CD4-positive, alpha-beta T cell treated with Interleukin-4 for 1 hour (primary cell): ENCODE measurements around the gene PLS3.

Experiments
- DNase-seq, 2 donors: peaks; one replicate each; pipeline ENCODE4 v3.0.0-alpha.2; 2020 to 2022

The PLS3 gene

DNA sequence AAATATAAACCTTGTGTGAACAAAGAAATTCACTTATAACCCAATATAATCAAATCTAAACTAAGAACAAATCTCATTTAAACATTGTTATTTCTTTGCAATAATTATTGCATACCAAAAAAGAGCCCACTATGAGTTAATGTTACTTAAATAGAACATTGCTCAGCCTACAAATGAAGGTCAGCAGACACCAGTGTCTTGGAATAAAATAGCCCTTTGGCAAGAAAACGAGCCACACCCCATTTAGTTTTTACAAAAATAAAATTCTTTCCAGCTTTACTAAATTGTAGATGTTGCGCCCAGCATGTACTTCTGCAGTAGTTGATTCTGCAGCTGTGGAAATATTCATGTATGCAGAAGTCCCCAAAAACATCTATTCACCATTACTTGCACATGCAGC is 12.2 kb downstream of the PLS3 start:
- no peak for DNase-seq

GRCh38 chrX:115576676-115577075 is 15.7 kb downstream of the PLS3 start:
- no peak for DNase-seq

DNA sequence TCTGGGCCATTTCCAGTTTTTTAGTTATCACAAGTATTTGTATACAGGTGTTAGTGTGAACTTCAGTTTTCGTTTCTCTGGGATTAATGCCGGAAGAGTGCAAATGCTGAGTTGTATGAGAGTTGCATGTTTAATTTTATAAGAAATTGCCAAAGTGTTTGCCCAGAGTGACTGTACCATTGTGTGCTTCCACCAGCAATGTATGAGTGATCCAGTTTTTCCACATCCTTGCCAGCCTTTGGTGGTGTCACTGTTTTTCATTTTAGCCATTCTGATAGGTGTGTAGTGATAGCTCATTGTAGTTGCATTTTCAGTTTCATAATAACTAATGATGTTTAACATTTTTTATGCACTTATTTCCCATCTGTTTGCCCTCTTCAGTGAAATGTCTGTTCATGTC is 18.4 kb downstream of the PLS3 start:
- no peak for DNase-seq

GRCh38 chrX:115579786-115580294 is 18.9 kb downstream of the PLS3 start:
- no peak for DNase-seq

- DNase-seq: no peak
Observed at GRCh38 chrX:115581759-115582615, 21.0 kb downstream of the PLS3 start.

DNA sequence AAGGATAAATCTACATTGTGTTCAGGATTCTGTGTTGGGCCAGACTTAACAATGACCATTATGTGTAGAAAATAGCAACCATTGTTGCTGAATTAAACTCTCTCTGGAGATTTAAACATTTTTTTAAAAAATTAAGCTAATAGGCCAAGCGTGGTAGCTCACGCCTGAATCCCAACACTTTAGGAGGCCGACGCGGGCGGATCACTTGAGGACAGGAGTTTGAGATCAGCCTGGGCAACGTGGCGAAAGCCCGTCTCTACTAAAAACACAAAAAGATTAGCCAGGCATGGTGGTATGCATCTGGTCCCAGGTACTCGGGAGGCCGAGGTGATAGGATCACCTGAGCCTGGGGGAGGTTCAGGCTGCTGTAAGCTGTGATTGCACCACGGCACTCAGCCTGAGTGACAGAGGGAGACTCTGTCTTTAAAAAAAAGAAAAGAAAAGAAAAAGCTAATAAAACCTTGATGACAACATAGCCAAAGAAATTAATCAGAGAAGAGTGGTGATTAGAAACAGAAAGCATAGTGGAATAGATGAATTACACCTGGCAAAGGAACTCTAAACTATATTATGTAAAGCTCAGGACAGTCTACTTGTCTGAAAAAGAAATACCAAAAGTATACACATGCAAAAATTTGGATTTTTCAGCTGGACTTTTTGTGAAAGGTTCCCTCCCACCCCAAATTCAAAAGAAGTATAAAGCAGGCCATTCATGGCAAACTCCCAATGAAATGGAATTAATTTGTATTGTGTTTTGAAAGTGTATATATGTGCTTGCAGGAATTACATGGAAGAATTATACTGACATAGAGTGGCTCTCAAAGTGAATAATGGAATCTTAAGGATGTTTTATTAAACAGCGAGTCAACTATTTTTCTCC is 21.9 kb downstream of the PLS3 start:
- no peak for DNase-seq

GRCh38 chrX:115583496-115584004 is 22.6 kb downstream of the PLS3 start:
- DNase-seq: no peak

GRCh38 chrX:115584696-115585095 is 23.7 kb downstream of the PLS3 start:
- DNase-seq: no peak

- DNase-seq: no peak
Observed at GRCh38 chrX:115588179-115588578, 27.2 kb downstream of the PLS3 start.

DNA sequence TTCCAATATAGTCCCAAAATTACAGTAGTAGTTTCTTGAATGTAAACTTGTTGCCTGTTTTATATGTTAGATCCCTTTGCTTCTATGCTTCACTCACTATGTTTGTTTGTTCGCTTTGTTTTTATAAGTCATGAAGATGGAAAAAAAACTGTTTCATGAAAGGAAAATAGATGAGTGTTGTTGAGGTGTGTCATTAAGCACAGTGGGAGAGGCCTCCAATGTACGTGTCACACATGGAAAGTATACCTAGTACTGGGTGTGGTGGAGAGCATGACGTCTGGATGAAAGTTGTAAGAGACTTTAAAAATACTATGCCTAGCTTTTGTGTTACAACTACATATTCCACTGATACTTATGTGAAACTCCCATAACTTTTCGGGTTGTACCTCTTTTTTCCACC is 28.4 kb downstream of the PLS3 start:
- DNase-seq: no peak

GRCh38 chrX:115591420-115591819 is 30.4 kb downstream of the PLS3 start:
- DNase-seq: no peak

DNA sequence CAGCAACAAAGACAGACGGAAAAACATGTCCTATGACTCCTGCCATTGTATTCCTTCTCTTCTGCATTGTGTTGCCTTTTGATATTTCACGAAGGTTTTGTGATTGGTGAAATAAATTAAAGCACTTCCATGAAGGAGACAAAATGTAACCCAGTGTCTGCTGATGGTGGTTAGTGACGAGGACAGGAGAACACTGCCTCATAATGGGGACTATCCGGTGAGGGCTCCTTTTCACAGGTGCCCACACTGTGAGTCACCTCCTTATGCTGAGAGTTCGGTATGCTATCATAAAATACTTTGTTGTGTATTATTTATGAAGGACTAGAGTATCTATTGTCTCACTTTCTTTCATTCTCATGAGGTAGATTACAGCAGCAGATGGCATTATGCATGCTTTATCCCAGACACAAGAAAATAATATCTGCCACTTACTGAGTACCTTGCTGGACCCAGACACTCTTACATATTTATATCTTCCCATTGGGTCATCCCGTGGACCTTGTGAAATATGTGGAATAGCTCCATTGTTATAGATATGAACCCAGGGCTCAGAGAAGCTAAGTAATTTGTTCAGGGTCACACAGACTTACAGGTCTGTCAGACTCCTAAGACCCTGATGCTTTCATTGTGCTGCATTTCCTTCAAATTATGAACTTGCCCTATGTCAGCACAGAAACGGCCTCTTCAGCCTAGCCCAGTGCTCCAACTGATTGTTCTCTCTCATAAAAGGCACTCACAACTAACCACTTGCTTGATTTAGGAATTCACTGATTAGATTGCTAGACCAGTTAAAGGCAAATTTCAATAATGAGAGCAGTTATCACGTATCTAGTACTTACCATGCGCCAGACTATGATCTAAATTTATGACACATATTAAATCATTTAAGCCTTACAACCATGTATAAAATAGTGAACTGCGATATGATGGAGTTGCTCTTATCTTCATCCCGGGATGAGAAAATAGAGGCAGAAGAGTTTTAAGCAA is 31.2 kb downstream of the PLS3 start:
- no peak for DNase-seq

GRCh38 chrX:115592997-115593734 is 32.2 kb downstream of the PLS3 start:
- DNase-seq: no peak

DNA sequence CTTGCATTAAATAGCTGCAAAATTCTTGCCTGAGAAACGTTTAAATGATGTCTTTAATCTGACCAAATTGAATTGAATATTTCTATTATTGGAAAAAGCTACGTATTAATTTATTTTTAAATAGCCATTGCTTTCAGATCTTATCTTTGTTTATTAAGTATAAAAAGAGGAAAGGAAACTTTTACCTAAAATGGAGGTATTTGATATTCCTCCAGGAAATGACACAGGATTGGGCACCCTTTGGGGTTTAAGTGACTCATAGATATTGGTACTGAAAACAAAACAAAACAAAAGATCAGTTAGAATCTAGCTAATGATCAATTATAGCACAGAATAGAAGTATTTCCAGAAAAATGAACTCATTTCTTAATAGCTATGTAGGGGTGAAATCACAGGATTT is 34.1 kb downstream of the PLS3 start:
- no peak for DNase-seq

- DNase-seq: no peak
Observed at GRCh38 chrX:115598556-115598955, 37.6 kb downstream of the PLS3 start.

- DNase-seq: no peak
Observed at GRCh38 chrX:115602308-115602707, 41.3 kb downstream of the PLS3 start.

- DNase-seq: no peak
Observed at GRCh38 chrX:115602729-115603389, 41.9 kb downstream of the PLS3 start.

GRCh38 chrX:115603534-115604074 is 42.6 kb downstream of the PLS3 start:
- no peak for DNase-seq

DNA sequence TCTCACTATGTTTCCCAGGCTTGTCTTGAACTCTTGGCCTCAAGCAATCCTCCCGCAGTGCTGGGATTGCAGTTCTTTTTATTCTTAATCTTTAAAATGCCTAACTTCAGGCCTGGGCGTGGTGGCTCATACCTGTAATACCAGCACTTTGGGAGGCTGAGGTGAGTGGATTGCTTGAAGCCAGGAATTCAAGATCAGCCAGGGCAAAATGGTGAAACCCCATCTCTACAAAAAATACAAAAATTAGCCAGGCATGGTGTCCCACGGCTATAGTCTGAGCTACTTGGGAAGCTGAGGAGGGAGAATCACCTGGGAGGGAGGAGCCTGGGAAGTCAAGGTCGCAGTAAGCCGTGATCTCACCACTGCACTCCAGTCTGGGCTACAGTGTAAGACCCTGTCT is 45.9 kb downstream of the PLS3 start:
- no peak for DNase-seq

- no peak for DNase-seq
Observed at GRCh38 chrX:115609621-115610020, 48.6 kb downstream of the PLS3 start.
